ENCODE data around the gene PTPRF.

Gene PTPRF

DNA sequence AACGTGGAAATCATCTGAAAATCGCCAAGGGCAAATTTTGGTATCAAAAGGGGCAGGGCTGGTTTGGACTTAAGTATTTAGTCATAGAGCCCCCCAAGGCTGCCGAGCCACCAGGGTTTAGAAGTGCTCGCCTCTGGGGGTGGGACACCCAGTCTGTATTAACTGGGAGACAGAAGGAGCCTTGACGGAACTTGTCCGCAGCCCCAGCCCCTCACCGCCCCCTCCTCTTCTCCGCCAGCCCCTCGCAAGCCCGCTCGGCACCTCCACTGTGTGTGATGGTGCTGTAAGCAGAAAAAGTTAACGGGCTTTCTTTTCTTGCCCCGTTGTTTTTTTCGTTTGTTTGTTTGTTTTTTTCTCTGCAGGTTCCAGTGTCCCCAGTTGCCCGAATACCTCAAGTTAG lies 81.7 kb downstream of the PTPRF start:
- DNase-seq: no peak

DNA sequence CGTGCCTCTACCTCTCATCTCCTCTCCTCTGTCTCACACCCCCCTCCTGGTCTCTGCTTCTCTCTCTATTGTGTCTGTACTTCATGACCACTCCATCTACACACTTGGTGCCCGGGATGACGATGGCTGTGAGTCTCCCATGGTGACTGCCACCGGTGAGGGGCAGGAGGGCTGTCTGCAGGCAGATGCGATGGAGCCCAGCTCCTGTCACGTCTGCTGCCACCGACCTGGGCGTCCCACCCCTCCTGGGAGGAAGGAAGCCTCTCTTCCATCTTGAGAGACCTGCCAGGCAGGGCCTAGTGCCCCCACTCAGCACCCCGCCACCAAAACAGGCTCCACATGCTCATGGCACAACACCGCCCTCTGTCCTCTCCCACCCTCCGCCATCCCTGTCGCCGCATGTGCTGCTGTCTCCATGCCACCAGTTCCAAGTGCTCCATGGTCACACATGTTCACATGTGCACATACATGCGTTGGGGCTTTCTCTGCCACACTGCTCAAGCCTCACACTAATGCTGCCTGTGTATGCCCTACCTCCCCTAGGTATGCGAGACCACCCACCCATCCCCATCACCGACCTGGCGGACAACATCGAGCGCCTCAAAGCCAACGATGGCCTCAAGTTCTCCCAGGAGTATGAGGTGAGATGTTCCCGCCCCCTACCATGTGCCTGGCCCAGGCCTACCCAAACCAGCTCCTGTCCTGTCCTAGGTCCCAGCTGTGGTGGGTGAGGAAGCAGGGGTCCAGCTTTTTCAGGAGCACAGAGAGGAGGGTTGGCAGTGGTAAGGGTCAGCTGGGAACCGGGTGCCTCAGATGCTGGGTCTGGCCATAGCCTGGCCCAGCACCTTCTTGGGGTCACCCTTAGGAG lies 82.6 kb downstream of the PTPRF start:
- DNase-seq: no peak

- DNase-seq: no peak
Observed at GRCh38 chr1:43614211-43614610, 83.5 kb downstream of the PTPRF start.

GRCh38 chr1:43614891-43615290 lies 84.2 kb downstream of the PTPRF start:
- DNase-seq: no peak

- DNase-seq: no peak
Observed at GRCh38 chr1:43616383-43616782, 85.7 kb downstream of the PTPRF start.

- no peak for DNase-seq
Observed at GRCh38 chr1:43617011-43617410, 86.3 kb downstream of the PTPRF start.

GRCh38 chr1:43617668-43618067 lies 87.0 kb downstream of the PTPRF start:
- no peak for DNase-seq

- DNase-seq: no peak
Observed at GRCh38 chr1:43618521-43619313, 88.0 kb downstream of the PTPRF start.

GRCh38 chr1:43619314-43619790 lies 88.7 kb downstream of the PTPRF start:
- no peak for DNase-seq

- DNase-seq: no peak
Observed at GRCh38 chr1:43619996-43620920, 89.6 kb downstream of the PTPRF start.

DNA sequence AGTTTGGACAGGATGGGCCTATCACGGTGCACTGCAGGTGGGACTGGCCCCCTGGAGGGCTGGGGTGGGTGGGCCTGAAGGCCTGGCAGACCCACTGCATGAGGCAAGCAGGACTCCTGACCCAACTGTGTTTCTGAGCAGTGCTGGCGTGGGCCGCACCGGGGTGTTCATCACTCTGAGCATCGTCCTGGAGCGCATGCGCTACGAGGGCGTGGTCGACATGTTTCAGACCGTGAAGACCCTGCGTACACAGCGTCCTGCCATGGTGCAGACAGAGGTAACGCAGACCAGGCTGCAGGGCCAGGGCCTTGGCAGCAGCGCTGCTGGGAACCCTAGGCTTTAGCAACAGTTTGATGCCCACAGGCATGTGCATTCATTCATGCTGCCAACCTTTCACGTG lies 90.3 kb downstream of the PTPRF start:
- DNase-seq: no peak

DNA sequence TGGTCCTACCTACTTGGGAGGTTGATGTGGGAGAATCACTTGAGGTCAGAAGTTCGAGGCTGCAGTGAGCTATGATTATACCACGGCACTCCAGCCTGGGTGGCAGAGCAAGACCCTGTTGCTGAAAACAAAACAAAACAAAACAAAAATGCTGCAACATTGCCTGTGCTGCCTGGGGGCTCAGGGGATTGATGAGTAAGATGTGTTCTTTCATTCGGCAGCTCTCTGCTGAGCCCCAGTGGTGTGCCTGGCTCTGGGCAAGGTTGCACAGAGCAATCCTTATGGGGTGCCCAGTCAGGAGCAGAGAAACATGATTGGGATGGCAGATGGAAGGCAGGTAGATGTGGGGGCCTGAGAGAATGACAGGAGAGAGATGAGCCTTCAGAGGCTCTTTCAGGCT lies 90.7 kb downstream of the PTPRF start:
- DNase-seq: no peak

DNA sequence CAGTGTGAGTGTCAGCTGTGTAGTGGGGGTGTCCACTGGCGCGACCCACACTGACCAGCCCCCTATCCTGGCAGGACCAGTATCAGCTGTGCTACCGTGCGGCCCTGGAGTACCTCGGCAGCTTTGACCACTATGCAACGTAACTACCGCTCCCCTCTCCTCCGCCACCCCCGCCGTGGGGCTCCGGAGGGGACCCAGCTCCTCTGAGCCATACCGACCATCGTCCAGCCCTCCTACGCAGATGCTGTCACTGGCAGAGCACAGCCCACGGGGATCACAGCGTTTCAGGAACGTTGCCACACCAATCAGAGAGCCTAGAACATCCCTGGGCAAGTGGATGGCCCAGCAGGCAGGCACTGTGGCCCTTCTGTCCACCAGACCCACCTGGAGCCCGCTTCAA lies 91.2 kb downstream of the PTPRF start:
- DNase-seq: no peak

GRCh38 chr1:43622471-43622870 lies 91.8 kb downstream of the PTPRF start:
- DNase-seq: no peak

- no peak for DNase-seq
Observed at GRCh38 chr1:43622901-43623780, 92.5 kb downstream of the PTPRF start.

DNA sequence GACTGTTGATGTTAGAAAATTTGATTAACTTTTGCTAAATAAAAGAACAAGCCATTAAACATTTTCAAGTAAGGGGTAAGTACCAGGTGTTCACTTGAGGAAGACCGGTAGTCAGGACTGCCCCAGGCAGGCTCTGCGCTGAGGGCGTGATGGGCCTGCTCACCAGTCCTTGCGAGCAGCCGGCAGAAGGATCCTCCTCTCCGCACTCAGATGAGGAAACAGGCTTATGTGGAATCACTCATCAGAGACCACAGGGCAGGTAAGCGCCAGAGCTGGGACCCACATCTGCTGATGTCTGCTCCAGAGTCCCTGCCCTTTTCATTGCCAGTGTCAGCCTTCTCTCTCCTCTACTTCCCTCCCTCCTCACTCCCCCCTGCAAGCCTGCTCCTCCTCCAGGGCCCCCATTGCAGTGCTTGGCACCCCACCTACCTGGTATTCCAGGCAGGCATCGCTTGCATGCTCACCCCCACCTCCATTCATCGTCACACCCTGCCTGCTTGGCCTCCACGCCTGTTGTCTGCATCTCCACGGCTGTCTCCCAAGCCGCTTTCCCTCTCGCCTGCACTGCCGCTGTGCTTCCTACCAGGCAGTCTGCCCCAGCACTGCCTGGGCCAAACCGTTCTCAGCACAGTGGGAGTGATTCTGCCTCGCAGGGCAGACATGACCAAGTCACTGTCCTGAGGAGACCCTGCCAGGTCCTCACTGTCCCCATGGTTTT lies 94.5 kb downstream of the PTPRF start:
- no peak for DNase-seq

GRCh38 chr1:43632135-43632670 lies 101.5 kb downstream of the PTPRF start:
- no peak for DNase-seq

GRCh38 chr1:43634721-43635120 lies 104.0 kb downstream of the PTPRF start:
- DNase-seq: no peak

GRCh38 chr1:43636006-43636641 lies 105.4 kb downstream of the PTPRF start:
- no peak for DNase-seq

DNA sequence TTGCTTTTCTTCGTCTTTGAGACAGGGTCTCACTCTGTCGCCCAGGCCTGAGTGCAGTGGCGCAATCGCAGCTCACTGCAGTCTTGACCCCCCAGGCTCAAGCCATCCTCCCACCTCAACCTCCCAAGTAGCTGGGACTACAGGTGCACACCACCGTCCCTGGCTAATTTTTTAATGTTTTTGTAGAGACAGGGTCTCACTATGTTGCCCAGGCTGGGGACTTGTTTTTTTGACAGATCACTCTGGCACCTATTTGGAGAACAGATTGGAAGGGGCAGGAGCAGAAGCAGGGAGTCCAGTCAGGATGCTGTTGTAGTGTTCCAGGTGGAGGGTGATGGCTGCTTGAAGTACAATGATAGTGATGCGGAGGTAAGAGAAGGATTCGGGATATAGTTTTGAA lies 106.6 kb downstream of the PTPRF start:
- DNase-seq: no peak

Data from effector CD4-positive, alpha-beta T cell (primary cell).